ENCODE data around the gene ZNF430. TPM values are rescaled to one million over a fixed set of nuclear protein-coding genes. Genes with fewer than 3 reads are reported as not detected.

Gene ZNF430
- polyA plus RNA-seq, 2 of the 4 experiments (the other 2 are of a cell fraction) = 3.2 to 3.6 TPM

DNA sequence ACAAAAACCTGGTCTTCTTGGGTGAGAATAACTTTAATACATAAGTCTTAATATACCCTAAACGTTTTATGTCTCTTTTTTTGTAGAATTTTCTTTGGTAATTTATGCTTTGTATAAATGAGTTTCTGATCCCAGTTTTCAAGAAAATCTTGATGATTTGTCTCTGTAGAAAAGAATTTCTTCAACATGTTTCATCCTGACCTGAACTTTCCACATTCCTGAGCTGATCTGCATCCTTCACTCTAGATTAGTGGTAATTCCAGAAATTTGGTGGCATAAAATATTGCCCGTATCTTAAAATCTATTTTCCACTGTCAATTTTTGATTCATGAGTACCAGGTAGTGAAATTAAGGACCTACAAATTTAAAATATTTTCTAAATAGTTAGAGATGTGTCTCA lies 77.8 kb downstream of the ZNF430 start:
- no peak overlapping the region for H3K4me2 ChIP-seq
- WGBS (ENCODE audit: missing lambda C conversion rate) = 87% methylated on average over 2 of the region's 2 CpGs
- ChIA-PET CTCF (no interaction called here), POLR2A (no interaction called here)
- DNase-seq (ENCODE audit: low read depth in 1 of 2, low spot score in 1 of 2) = no peak
- FAIRE-seq = no peak
- no peak overlapping the region for H3K27ac ChIP-seq
- TF ChIP-seq FOSL2 (IDR thresholded peaks at IDR 0.05) (no peak), FOSL2 (CRISPR knock-in tag; IDR thresholded peaks at IDR 0.05) (no peak), PHF8 (IDR thresholded peaks at IDR 0.05; ENCODE audit: borderline replicate concordance, low read depth) (no peak), HOXB5 (CRISPR knock-in tag; IDR thresholded peaks at IDR 0.05) (no peak), MAZ (IDR thresholded peaks at IDR 0.05; ENCODE audit: borderline replicate concordance, low read depth, low read length) (no peak), MAFK (IDR thresholded peaks at IDR 0.05; ENCODE audit: partially characterized antibody) (no peak), EHMT2 (IDR thresholded peaks at IDR 0.05; ENCODE audit: low read depth) (no peak), KDM5A (IDR thresholded peaks at IDR 0.05) (no peak), HOXA7 (CRISPR knock-in tag; IDR thresholded peaks at IDR 0.05) (no peak), JUNB (IDR thresholded peaks at IDR 0.05) (no peak), ZFP36 (IDR thresholded peaks at IDR 0.05; ENCODE audit: borderline replicate concordance, partially characterized antibody) (no peak), CHD4 (IDR thresholded peaks at IDR 0.05; ENCODE audit: borderline replicate concordance) (no peak), EP300 (IDR thresholded peaks at IDR 0.05) (no peak), TFCP2L1 (CRISPR knock-in tag; IDR thresholded peaks at IDR 0.05) (no peak), HOXB13 (CRISPR knock-in tag; IDR thresholded peaks at IDR 0.05; ENCODE audit: low read depth) (no peak)
- TF ChIP-seq, protein P1, sequence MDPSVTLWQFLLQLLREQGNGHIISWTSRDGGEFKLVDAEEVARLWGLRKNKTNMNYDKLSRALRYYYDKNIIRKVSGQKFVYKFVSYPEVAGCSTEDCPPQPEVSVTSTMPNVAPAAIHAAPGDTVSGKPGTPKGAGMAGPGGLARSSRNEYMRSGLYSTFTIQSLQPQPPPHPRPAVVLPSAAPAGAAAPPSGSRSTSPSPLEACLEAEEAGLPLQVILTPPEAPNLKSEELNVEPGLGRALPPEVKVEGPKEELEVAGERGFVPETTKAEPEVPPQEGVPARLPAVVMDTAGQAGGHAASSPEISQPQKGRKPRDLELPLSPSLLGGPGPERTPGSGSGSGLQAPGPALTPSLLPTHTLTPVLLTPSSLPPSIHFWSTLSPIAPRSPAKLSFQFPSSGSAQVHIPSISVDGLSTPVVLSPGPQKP (IDR thresholded peaks at IDR 0.05; ENCODE audit: low read depth, low read length) = no peak
- TF ChIP-seq, protein P2, sequence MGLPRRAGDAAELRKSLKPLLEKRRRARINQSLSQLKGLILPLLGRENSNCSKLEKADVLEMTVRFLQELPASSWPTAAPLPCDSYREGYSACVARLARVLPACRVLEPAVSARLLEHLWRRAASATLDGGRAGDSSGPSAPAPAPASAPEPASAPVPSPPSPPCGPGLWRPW (IDR thresholded peaks at IDR 0.05) = no peak
- TF ChIP-seq, protein P3, sequence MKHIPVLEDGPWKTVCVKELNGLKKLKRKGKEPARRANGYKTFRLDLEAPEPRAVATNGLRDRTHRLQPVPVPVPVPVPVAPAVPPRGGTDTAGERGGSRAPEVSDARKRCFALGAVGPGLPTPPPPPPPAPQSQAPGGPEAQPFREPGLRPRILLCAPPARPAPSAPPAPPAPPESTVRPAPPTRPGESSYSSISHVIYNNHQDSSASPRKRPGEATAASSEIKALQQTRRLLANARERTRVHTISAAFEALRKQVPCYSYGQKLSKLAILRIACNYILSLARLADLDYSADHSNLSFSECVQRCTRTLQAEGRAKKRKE (CRISPR knock-in tag; IDR thresholded peaks at IDR 0.05; ENCODE audit: low read depth) = no peak
- TF ChIP-seq, protein P4, sequence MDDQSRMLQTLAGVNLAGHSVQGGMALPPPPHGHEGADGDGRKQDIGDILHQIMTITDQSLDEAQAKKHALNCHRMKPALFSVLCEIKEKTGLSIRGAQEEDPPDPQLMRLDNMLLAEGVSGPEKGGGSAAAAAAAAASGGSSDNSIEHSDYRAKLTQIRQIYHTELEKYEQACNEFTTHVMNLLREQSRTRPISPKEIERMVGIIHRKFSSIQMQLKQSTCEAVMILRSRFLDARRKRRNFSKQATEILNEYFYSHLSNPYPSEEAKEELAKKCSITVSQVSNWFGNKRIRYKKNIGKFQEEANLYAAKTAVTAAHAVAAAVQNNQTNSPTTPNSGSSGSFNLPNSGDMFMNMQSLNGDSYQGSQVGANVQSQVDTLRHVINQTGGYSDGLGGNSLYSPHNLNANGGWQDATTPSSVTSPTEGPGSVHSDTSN (IDR thresholded peaks at IDR 0.05) = no peak
- ATAC-seq = no peak
- H3K4me3 ChIP-seq = no peak overlapping the region
- H3K9me3 ChIP-seq = no peaks in the 10 kb centered on the region
- H3K4me1 ChIP-seq = no peaks in the 10 kb centered on the region

DNA sequence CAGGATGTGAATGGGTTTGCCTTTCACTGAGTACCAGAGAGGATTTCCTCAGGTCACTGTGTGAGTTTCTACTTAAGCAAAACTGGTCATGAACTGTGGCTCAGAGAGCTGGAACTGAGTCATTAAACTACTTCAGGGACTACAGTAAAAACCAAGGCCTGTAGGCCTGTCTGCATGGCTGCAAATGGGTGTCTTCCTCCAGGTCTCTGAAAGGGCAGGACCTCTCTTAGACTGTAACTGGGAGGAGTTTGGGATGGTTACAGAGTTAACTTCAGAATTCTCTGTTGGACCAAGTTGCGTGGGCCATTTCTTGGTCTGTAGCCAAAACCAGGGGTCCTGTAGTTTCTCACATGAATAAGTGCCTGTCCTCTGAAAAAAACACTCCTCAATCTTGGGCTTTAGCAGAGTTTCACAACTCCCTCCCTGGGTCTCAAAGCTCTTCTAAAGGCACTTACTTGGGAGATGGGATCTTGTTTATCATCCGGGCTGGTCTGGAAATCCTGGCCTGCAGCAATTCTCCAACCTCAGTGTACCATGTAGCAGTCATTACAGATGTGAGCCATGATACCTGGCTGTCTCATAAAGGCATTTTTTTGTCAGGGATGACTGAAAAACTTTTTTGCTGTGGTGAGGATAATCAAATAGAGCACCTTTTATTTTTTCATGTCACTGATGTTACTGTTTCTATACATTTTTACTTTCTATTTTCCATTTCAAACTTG lies 81.2 kb downstream of the ZNF430 start:
- TF ChIP-seq FOXS1 (CRISPR knock-in tag; IDR thresholded peaks at IDR 0.05) = no peak
- no peak for TF ChIP-seq CBX2 (IDR thresholded peaks at IDR 0.05; ENCODE audit: borderline replicate concordance, low read depth)
- TF ChIP-seq MAFK (IDR thresholded peaks at IDR 0.05; ENCODE audit: partially characterized antibody) = no peak
- TF ChIP-seq CBX8 (IDR thresholded peaks at IDR 0.05) = no peak
- TF ChIP-seq, protein P1 (IDR thresholded peaks at IDR 0.05; ENCODE audit: low read depth, low read length) = no peak
- no peak for TF ChIP-seq HEYL (CRISPR knock-in tag; IDR thresholded peaks at IDR 0.05)
- no peak for TF ChIP-seq HDAC2 (IDR thresholded peaks at IDR 0.05)
- TF ChIP-seq NFE2L2 (conservative IDR thresholded peaks at IDR 0.05; ENCODE audit: low read length) = no peak
- no peak for TF ChIP-seq SREBF2 (IDR thresholded peaks at IDR 0.05)
- TF ChIP-seq POLR2A (IDR thresholded peaks at IDR 0.05; ENCODE audit: low read length) = no peak
- TF ChIP-seq TFCP2L1 (CRISPR knock-in tag; IDR thresholded peaks at IDR 0.05) = no peak
- TF ChIP-seq, protein P5, sequence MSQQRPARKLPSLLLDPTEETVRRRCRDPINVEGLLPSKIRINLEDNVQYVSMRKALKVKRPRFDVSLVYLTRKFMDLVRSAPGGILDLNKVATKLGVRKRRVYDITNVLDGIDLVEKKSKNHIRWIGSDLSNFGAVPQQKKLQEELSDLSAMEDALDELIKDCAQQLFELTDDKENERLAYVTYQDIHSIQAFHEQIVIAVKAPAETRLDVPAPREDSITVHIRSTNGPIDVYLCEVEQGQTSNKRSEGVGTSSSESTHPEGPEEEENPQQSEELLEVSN (IDR thresholded peaks at IDR 0.05; ENCODE audit: borderline replicate concordance, low read depth) = no peak
- TF ChIP-seq ESRRA (IDR thresholded peaks at IDR 0.05; ENCODE audit: borderline replicate concordance, low read length) = no peak
- TF ChIP-seq MYC (IDR thresholded peaks at IDR 0.05; ENCODE audit: borderline replicate concordance, low read length) = no peak
- TF ChIP-seq ZSCAN20 (CRISPR knock-in tag; IDR thresholded peaks at IDR 0.05) = no peak
- no peak for TF ChIP-seq FOSB (CRISPR knock-in tag; IDR thresholded peaks at IDR 0.05)
- no peak overlapping the region for H3K27ac ChIP-seq
- 90% methylated on average over 2 of the region's 2 CpGs for WGBS (ENCODE audit: missing lambda C conversion rate)
- no peak overlapping the region for H3K4me2 ChIP-seq
- H3K4me1 ChIP-seq = no peaks in the 10 kb centered on the region
- H3K4me3 ChIP-seq = no peak overlapping the region
- H3K9me3 ChIP-seq = peaks cover 3% of the 10 kb centered on the region; the same call in 1 of the 3 replicates
- ChIA-PET POLR2A (no interaction called here), CTCF (no interaction called here)
- FAIRE-seq (no peak), ATAC-seq (no peak), DNase-seq (ENCODE audit: low read depth in 1 of 2, low spot score in 1 of 2) (no peak)

Data from A549 (cell line).